Measurements from ENCODE around the gene KDSR.

GRCh38 chr18:63320975-63321265 is 46.1 kb downstream of the KDSR start:
- TF ChIP-seq EZH2phosphoT487 (IDR thresholded peaks at IDR 0.05; ENCODE audit: insufficient read depth, low read depth) (no peak), EZH2 (IDR thresholded peaks at IDR 0.05; ENCODE audit: insufficient read depth, poor library complexity, severe bottlenecking) (no peak)
